ENCODE measurements around the gene BCL10. TPM values are rescaled to one million over a fixed set of nuclear protein-coding genes. Genes with fewer than 3 reads are reported as not detected.

Gene BCL10
- total RNA-seq, 1 experiment from 2014 or later, result 26.1 TPM

DNA sequence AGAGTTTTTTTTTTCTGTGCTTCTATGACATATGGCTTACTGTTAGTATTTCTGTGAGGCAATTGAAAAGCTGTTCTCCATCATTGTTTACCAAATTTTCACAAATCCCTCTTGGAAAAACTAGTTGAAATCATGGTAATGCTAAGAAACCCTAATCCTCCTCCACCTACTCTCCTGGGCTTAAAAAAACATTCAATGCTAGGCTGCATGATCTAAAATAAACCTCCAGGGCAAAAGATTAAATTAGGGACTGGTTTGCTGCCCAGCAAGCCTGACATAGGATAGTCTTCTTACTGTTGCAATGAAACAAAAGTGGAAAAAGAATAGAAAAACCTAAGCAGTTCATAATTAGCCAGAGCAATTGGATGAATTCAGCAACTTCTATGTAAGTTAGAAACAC lies 33.1 kb downstream of the BCL10 start:
- Mint-ChIP-seq H3K27me3 (ENCODE audit: low read depth) (no peaks in the 10 kb centered on the region), H3K36me3 (ENCODE audit: insufficient read depth in 1 of 3, low read depth in 3 of 3) (peaks cover 2 to 4% (median 3%) of the 10 kb centered on the region in 3 experiments; a peak in 3 of 7 replicates), H3K4me1 (peaks cover 26 to 28% of the 10 kb centered on the region in 2 experiments), H3K4me3 (no peak overlapping the region), H3K27ac (peak overlapping the region in 1 of 3 experiments; percentile 36; a peak in 3 of 7 replicates), H3K9me3 (peaks cover 5 to 6% of the 10 kb centered on the region in 2 experiments; a peak in 3 of 5 replicates)
- no peak overlapping the region for H2BK120ac ChIP-seq (ENCODE audit: low read depth, low read length, poor library complexity, severe bottlenecking)
- no peak overlapping the region for H2BK15ac ChIP-seq (ENCODE audit: low read depth, low read length)
- H3K27me3 ChIP-seq (ENCODE audit: insufficient read depth, low read length), result no peaks in the 10 kb centered on the region
- no peak overlapping the region for H3K18ac ChIP-seq (ENCODE audit: insufficient read length, low read depth, low read length)
- no peak overlapping the region for H4K91ac ChIP-seq (ENCODE audit: insufficient read length, low read depth, low read length)
- H3K56ac ChIP-seq (ENCODE audit: insufficient read length, low read depth, low read length), result no peak overlapping the region
- H2BK12ac ChIP-seq (ENCODE audit: insufficient read length, low read depth, low read length), result no peak overlapping the region
- H3K4me1 ChIP-seq (ENCODE audit: insufficient read depth, low read length), result no peaks in the 10 kb centered on the region; the same call in 1 of the 2 replicates
- no peaks in the 10 kb centered on the region for H3K9me3 ChIP-seq (ENCODE audit: control insufficient read depth, low read depth, low read length)
- TF ChIP-seq, protein P1, sequence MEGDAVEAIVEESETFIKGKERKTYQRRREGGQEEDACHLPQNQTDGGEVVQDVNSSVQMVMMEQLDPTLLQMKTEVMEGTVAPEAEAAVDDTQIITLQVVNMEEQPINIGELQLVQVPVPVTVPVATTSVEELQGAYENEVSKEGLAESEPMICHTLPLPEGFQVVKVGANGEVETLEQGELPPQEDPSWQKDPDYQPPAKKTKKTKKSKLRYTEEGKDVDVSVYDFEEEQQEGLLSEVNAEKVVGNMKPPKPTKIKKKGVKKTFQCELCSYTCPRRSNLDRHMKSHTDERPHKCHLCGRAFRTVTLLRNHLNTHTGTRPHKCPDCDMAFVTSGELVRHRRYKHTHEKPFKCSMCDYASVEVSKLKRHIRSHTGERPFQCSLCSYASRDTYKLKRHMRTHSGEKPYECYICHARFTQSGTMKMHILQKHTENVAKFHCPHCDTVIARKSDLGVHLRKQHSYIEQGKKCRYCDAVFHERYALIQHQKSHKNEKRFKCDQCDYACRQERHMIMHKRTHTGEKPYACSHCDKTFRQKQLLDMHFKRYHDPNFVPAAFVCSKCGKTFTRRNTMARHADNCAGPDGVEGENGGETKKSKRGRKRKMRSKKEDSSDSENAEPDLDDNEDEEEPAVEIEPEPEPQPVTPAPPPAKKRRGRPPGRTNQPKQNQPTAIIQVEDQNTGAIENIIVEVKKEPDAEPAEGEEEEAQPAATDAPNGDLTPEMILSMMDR (conservative IDR thresholded peaks at IDR 0.05), result no peak
- no peak overlapping the region for H2AFZ ChIP-seq (ENCODE audit: low read length)
- no peaks in the 10 kb centered on the region for H3K79me1 ChIP-seq (ENCODE audit: insufficient read depth, low read depth, low read length, poor library complexity, severe bottlenecking)
- no peak overlapping the region for H3K23ac ChIP-seq (ENCODE audit: insufficient read length, low read depth, low read length)
- no peaks in the 10 kb centered on the region for H4K20me1 ChIP-seq (ENCODE audit: control insufficient read depth, insufficient read depth, insufficient read length)
- H3T11ph ChIP-seq (ENCODE audit: low read length), result no peak overlapping the region
- no peak for DNase-seq
- H3K4ac ChIP-seq (ENCODE audit: low read depth, low read length), result no peak overlapping the region
- no peak overlapping the region for H3K14ac ChIP-seq (ENCODE audit: insufficient read depth, low read length)
- no peaks in the 10 kb centered on the region for H3K23me2 ChIP-seq (ENCODE audit: insufficient read length, low read depth, low read length, poor library complexity, severe bottlenecking)
- no peak overlapping the region for H3K4me2 ChIP-seq (ENCODE audit: insufficient read depth, insufficient read length, low read length)
- no peak overlapping the region for H2AK5ac ChIP-seq (ENCODE audit: insufficient read length, low read length)
- H4K5ac ChIP-seq (ENCODE audit: insufficient read length, low read depth, low read length), result no peak overlapping the region
- H3K9ac ChIP-seq (ENCODE audit: extremely low read depth, insufficient read length, low read length), result no peak overlapping the region
- H4K8ac ChIP-seq (replicated peaks; ENCODE audit: insufficient read length, low read depth, low read length), result no peak overlapping the region
- H2BK5ac ChIP-seq (ENCODE audit: insufficient read length, low read length), result no peak overlapping the region
- H3K79me2 ChIP-seq (ENCODE audit: insufficient read depth, low read length), result no peaks in the 10 kb centered on the region
- H2BK20ac ChIP-seq (ENCODE audit: low read depth, low read length, poor library complexity, severe bottlenecking), result no peak overlapping the region
- no peak overlapping the region for H3K27ac ChIP-seq (ENCODE audit: insufficient read length, low read depth, low read length)

Data from H9 (cell line).